Endothelial cell of umbilical vein (primary cell): ENCODE results near the gene NXPE3.

Source experiments
- CTCF ChIP-seq, 2 donors: IDR thresholded peaks; 1 replicate in 1 of 2; 2 replicates in 1 of 2; pipeline ENCODE4 v1.5.1; 2011; ENCODE audit warnings: low read length in 2 of 2, mild to moderate bottlenecking in 2 of 2, moderate library complexity in 2 of 2, control low read depth in 1 of 2, inconsistent platforms in 1 of 2, low read depth in 1 of 2; ENCODE audit not compliant: insufficient read depth in 1 of 2; ENCODE audit errors: extremely low read depth in 1 of 2
- EZH2 ChIP-seq: IDR thresholded peaks from 2 replicates; pipeline ENCODE4 v1.6.1; 2012; ENCODE audit warnings: borderline replicate concordance, low read depth, mild to moderate bottlenecking, moderate library complexity, low read length, inconsistent platforms; ENCODE audit not compliant: severe bottlenecking
- JUN ChIP-seq: IDR thresholded peaks from 2 replicates; pipeline ENCODE4 v1.6.1; 2011; ENCODE audit warnings: borderline replicate concordance, low read depth; ENCODE audit not compliant: insufficient read length, insufficient read depth
- MAX ChIP-seq: IDR thresholded peaks from 2 replicates; pipeline ENCODE4 v1.6.1; 2011; ENCODE audit not compliant: insufficient read depth, insufficient read length
- POLR2A ChIP-seq: IDR thresholded peaks from 2 replicates; pipeline ENCODE4 v1.6.1; 2012; ENCODE audit warnings: low read depth, mild to moderate bottlenecking, control low read depth, low read length
- POLR2AphosphoS5 ChIP-seq: IDR thresholded peaks from 2 replicates; pipeline ENCODE4 v1.6.1; 2012; ENCODE audit warnings: low read depth, mild to moderate bottlenecking, control low read depth, low read length, moderate library complexity; ENCODE audit not compliant: insufficient read depth

GRCh38 chr3:101809178-101810021 is 30.4 kb downstream of the NXPE3 start:
- TF ChIP-seq CTCF (IDR thresholded peaks at IDR 0.05; ENCODE audit: extremely low read depth in 1 of 2, insufficient read depth in 1 of 2, low read depth in 1 of 2, low read length in 2 of 2) (peak; percentile 51 to 59), EZH2 (no peak), POLR2A (no peak), POLR2AphosphoS5 (no peak), MAX (no peak), JUN (peak; percentile 3)
